Neural cell (in vitro differentiated cells): ENCODE results near the gene SEPTIN5. TPM values are rescaled to one million over a fixed set of nuclear protein-coding genes. Genes with fewer than 3 reads are reported as not detected.
"Not testable (repeated sequence)": the region's sequence is repeated elsewhere in the genome, so short reads cannot be mapped to it uniquely, and the experiment has no call there.

Experiments used
- H2AFZ ChIP-seq: fragments of 200-600, 300-800 bp; sonication (generic), shearing (Covaris generic); 2 replicates; pipeline ENCODE4 v1.6.0; 2014; ENCODE audit warnings: low read depth, mild to moderate bottlenecking, antibody characterized with exemption, low read length, moderate library complexity
- H3F3A ChIP-seq: fragments of 200-600 bp; shearing (Covaris generic); 2 replicates; pipeline ENCODE4 v1.6.1; 2016; ENCODE audit warnings: mild to moderate bottlenecking, moderate library complexity, mixed read lengths, antibody characterized with exemption, low read length; ENCODE audit not compliant: insufficient read depth, poor library complexity, severe bottlenecking
- H3K27ac ChIP-seq: fragments of 200-600, 300-800 bp; sonication (generic), shearing (Covaris generic); 2 replicates; pipeline ENCODE4 v1.5.1; 2014; ENCODE audit warnings: mild to moderate bottlenecking, low read length, moderate library complexity
- H3K27me3 ChIP-seq: fragments of 300-800, 200-600 bp; sonication (generic), shearing (Covaris generic); 2 replicates; pipeline ENCODE4 v1.6.0; 2014; ENCODE audit warnings: mild to moderate bottlenecking, low read depth, low read length, moderate library complexity; ENCODE audit not compliant: insufficient read depth
- H3K36me3 ChIP-seq: fragments of 300-800, 200-600 bp; sonication (generic), shearing (Covaris generic); 2 replicates; pipeline ENCODE4 v1.5.1; 2014; ENCODE audit warnings: mild to moderate bottlenecking, antibody characterized with exemption, low read length, moderate library complexity; ENCODE audit not compliant: insufficient read depth
- H3K4me2 ChIP-seq: fragments of 300-800, 200-600 bp; sonication (generic), shearing (Covaris generic); 2 replicates; pipeline ENCODE4 v1.6.0; 2014; ENCODE audit warnings: mild to moderate bottlenecking, low read length
- H3K4me3 ChIP-seq: fragments of 300-800, 200-600 bp; sonication (generic), shearing (Covaris generic); 2 replicates; pipeline ENCODE4 v1.5.1; 2014; ENCODE audit warnings: mild to moderate bottlenecking, low read length, moderate library complexity
- H3K79me2 ChIP-seq: fragments of 200-600 bp; shearing (Covaris generic); replicated peaks from 2 replicates; pipeline ENCODE4 v1.6.0; 2014; ENCODE audit warnings: mild to moderate bottlenecking, low read length, moderate library complexity; ENCODE audit not compliant: insufficient read depth
- H3K9ac ChIP-seq: fragments of 300-800, 200-600 bp; sonication (generic), shearing (Covaris generic); 2 replicates; pipeline ENCODE4 v1.6.1; 2016; ENCODE audit warnings: mild to moderate bottlenecking, low read length, mixed read lengths
- H3K9me2 ChIP-seq: fragments of 200-600 bp; shearing (Covaris generic); 2 replicates; pipeline ENCODE4 v1.6.1; 2016; ENCODE audit warnings: mild to moderate bottlenecking, low read length, mixed read lengths; ENCODE audit not compliant: insufficient read depth
- H3K9me3 ChIP-seq: fragments of 200-600, 300-800 bp; sonication (generic), shearing (Covaris generic); 2 replicates; pipeline ENCODE4 v1.6.1; 2016; ENCODE audit warnings: mild to moderate bottlenecking, mixed run types, low read length, moderate library complexity, mixed read lengths
- H4K20me1 ChIP-seq: fragments of 200-600 bp; shearing (Covaris generic); 2 replicates; pipeline ENCODE4 v1.6.1; 2016; ENCODE audit warnings: mild to moderate bottlenecking, mixed run types; ENCODE audit not compliant: insufficient read depth
- CTCF ChIP-seq: fragments of 450-650 bp; IDR thresholded peaks from 2 replicates; pipeline ENCODE4 v1.5.1; 2014; ENCODE audit warnings: antibody characterized with exemption, mild to moderate bottlenecking, moderate library complexity; ENCODE audit not compliant: poor library complexity, severe bottlenecking
- EP300 ChIP-seq: fragments of 450-650 bp; conservative IDR thresholded peaks from 2 replicates; pipeline ENCODE4 v1.6.1; 2014; ENCODE audit warnings: antibody characterized with exemption, mild to moderate bottlenecking, moderate library complexity; ENCODE audit not compliant: poor library complexity, severe bottlenecking
- EZH2 ChIP-seq: fragments of 200-600, 300-800 bp; shearing (Covaris generic), sonication (generic); IDR thresholded peaks from 2 replicates; pipeline ENCODE4 v1.6.1; 2014; ENCODE audit warnings: antibody characterized with exemption, low read length, borderline replicate concordance, mild to moderate bottlenecking; ENCODE audit not compliant: insufficient read depth, poor library complexity, severe bottlenecking
- MXI1 ChIP-seq: fragments of 450-650 bp; conservative IDR thresholded peaks from 2 replicates; pipeline ENCODE4 v1.6.1; 2014; ENCODE audit warnings: antibody characterized with exemption, mild to moderate bottlenecking; ENCODE audit not compliant: poor library complexity, severe bottlenecking
- POLR2AphosphoS5 ChIP-seq: IDR thresholded peaks from 2 replicates; pipeline ENCODE4 v1.6.1; 2012
- RAD21 ChIP-seq: fragments of 450-650 bp; conservative IDR thresholded peaks from 2 replicates; pipeline ENCODE4 v1.6.1; 2014; ENCODE audit warnings: antibody characterized with exemption, mild to moderate bottlenecking, moderate library complexity
- REST ChIP-seq: IDR thresholded peaks from 2 replicates; pipeline ENCODE4 v1.6.1; 2012; ENCODE audit warnings: borderline replicate concordance
- SMC3 ChIP-seq: fragments of 450-650 bp; conservative IDR thresholded peaks from 2 replicates; pipeline ENCODE4 v1.6.1; 2014; ENCODE audit warnings: antibody characterized with exemption, mild to moderate bottlenecking, moderate library complexity; ENCODE audit not compliant: poor library complexity
- TAF1 ChIP-seq: IDR thresholded peaks from 2 replicates; pipeline ENCODE4 v1.6.1; 2012; ENCODE audit warnings: low read depth
- polyA plus RNA-seq: library from polyadenylated mRNA; depleted of rRNA; stranded (reverse); fragments of >200 nt; gene quantifications from 2 replicates; pipeline ENCODE4 v1.2.3, GENCODE V29; 2014

SEPTIN5 gene
- polyA plus RNA-seq, 1 donor from 2014 or later: 166 TPM

- H3K79me2 ChIP-seq: no peaks in the 10 kb centered on the region
- H3K4me3 ChIP-seq: no peak overlapping the region
- H3K36me3 ChIP-seq: no peaks in the 10 kb centered on the region
- H3K9me2 ChIP-seq: no peaks in the 10 kb centered on the region
- no peaks in the 10 kb centered on the region for H3K9me3 ChIP-seq
- H2AFZ ChIP-seq: no peak overlapping the region
- no peaks in the 10 kb centered on the region for H3F3A ChIP-seq
- H3K27ac ChIP-seq: no peak overlapping the region
- H3K27me3 ChIP-seq: no peaks in the 10 kb centered on the region
- H3K4me2 ChIP-seq: no peak overlapping the region
- TF ChIP-seq TAF1 (no peak), SMC3 (no peak), POLR2AphosphoS5 (no peak), EP300 (no peak), RAD21 (no peak), MXI1 (no peak), CTCF (no peak), REST (no peak), EZH2 (no peak)
- H3K9ac ChIP-seq: no peak overlapping the region
- H4K20me1 ChIP-seq: no peaks in the 10 kb centered on the region
Measured at GRCh38 chr22:19696504-19697276, 17.6 kb upstream of the SEPTIN5 start.

GRCh38 chr22:19697871-19698270 lies 16.4 kb upstream of the SEPTIN5 start:
- not testable (repeated sequence) for H3K4me2 ChIP-seq, H4K20me1 ChIP-seq, H3K27me3 ChIP-seq, H3K36me3 ChIP-seq, H3K4me3 ChIP-seq, H3F3A ChIP-seq, H3K9me3 ChIP-seq, H3K9me2 ChIP-seq, H3K27ac ChIP-seq, H3K79me2 ChIP-seq, H3K9ac ChIP-seq, H2AFZ ChIP-seq
